SW480 (cell line): ENCODE data around the gene CD244.
"Not testable (repeated sequence)": the region's sequence is repeated elsewhere in the genome, so short reads cannot be mapped to it uniquely, and the experiment has no call there.

Experiments
- DNase-seq: peaks from one replicate; pipeline ENCODE4 v3.0.0-alpha.2; 2016; ENCODE audit warnings: low spot score

The CD244 gene

DNA sequence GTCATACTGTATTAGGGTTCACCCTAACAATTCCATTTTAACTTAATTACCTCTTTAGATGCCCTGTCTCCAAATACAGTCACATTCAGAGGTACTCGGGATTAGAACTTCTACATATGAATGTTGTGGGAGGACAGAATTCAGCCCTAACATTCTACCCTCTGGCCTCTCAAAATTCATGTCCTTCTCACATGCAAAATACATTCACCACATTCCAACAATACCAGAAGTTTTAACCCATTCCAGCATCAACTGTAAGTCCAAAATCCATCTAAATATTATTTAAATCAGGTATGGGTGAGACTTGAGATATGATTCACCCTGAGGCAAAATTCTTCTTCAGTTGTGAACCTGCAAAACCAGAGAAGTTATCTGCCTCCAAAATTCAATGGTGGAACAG lies 52.2 kb downstream of the CD244 start:
- DNase-seq: no peak

DNA sequence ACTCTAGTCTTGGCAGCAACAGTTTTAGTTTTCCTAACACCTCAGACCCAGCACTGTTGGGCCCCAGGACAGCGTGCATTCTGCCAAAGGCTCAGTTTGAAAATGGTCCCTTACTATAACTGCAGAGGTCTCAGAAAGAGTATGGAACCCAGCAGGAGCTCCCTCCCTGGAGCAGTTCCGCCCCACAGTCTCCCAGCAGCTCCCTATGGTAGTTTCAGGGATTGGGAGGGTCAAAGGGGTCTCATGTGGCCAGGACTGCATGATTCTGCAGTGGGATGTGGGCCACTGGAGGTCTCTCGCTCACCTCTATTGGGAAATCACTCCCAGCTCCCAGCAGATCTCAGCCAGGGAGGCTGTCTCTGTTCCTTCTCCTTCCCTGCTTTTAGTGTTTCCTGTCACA lies 54.4 kb downstream of the CD244 start:
- DNase-seq: no peak

DNA sequence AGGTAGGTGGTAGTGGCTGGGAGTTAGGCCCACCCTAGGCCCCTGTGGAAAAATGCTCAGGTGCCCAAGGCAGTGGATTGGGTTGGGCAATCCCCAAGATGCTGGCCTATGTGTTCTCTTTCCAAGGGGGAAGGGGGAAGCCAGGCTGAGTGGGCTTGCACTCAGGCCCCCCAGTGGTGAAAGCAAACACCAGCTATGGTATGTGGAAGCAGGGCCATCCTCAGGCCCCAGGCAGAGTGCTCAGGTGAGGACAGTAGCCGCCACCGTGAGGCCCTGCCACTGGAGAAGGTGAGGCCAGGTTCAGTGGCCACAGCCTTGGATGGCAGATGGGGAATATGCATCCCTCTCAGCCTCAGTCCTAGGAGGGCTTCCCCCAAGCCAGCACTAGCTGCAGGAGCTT lies 54.9 kb downstream of the CD244 start:
- no peak for DNase-seq

DNA sequence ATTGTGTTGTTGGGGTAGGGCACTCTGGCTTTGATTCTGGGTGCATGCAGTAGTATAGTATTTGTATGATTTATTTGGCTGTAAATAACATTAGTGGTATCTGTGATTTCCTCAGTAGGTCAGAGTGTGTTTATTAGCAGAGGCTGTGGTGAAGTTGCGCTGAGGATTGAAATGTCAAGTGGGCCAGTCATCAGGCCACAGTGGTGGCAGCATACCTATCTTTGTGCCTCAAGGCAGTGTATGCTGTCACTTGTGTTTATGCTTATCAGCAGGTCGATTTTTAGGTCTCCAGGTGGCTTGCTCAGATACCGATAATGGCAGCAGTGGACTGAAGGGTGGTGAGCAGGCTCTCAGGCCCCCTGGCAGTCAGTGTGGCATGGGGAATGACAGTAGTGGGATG lies 55.4 kb downstream of the CD244 start:
- no peak for DNase-seq

DNA sequence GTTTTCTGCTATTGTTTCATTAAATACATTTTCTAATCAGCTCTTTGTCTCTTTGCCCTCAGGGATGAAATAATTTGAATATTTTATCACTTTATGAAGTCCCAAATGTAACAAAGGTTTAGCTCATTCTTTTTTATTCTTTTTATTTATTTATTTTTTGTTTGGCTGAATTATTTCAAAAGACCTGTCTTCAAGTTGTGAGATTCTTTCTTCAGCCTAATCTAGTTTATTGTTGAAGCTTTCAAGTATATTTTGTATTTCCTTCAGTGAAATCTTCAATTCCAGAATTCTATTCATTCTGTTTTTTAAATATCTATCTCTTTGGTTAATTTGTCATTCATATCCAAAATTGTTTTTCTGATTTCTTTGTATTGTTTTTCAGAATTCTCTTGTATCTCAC lies 55.9 kb downstream of the CD244 start:
- DNase-seq: no peak

DNA sequence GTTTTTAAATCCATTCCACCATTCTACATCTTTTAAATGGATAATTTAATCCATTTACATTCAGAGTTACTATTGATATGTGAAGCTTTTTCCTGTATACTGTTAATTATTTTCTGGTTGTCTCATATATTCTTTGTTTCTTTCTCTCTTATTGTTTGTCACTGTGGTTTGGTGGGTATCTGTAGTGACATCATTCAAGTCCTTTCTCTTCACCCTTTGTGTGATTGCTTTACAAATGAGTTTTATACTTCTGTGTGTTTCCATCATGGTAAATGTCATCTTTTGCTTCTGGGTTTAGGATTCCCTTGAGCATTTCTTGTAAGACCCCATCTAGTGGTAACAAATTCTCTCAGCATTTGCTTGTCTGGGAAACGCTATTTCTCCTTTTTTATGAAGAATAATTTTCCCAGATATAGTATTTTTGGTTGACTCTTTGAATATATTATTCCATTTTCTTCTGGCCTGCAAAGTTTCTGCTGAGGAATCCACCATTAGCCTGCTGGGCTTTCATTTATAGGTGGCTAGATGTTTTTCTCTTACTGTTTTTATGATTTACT lies 56.5 kb downstream of the CD244 start:
- no peak for DNase-seq

DNA sequence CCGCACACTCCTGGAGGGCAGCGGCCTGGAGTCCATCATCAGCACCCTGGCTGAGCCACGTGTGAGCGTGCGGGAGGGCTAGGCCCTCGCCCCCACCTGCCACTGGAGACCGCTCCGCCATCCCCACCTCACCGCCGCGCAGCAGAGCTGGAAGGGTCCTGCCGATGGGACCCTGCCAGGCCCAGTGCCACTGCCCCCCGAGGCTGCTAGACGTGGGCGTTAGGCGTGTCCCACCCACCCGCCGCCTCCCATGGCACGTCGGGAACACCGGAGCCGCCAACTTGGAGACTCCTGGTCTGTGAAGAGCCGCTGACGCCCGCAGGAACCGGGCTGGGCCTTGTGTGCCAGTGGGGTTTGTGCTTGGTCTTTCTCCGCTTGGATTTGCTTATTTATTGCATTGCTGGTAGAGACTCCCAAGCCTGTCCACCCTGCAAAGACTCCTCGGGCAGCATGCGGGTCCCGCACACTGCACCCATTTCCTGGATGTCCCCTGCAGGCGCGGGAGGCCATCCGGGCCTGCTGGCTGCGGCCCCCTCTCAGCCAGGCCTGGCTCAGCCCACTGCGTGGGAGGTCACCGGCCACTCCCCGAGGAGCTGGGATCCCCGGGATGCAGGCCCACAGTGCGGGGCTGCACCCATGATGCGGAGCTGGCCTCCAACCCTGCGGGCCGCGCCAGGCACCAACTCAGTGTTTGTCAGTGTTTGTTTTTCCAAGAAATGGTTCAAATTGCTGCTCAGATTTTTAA lies 60.7 kb downstream of the CD244 start:
- DNase-seq: no peak

DNA sequence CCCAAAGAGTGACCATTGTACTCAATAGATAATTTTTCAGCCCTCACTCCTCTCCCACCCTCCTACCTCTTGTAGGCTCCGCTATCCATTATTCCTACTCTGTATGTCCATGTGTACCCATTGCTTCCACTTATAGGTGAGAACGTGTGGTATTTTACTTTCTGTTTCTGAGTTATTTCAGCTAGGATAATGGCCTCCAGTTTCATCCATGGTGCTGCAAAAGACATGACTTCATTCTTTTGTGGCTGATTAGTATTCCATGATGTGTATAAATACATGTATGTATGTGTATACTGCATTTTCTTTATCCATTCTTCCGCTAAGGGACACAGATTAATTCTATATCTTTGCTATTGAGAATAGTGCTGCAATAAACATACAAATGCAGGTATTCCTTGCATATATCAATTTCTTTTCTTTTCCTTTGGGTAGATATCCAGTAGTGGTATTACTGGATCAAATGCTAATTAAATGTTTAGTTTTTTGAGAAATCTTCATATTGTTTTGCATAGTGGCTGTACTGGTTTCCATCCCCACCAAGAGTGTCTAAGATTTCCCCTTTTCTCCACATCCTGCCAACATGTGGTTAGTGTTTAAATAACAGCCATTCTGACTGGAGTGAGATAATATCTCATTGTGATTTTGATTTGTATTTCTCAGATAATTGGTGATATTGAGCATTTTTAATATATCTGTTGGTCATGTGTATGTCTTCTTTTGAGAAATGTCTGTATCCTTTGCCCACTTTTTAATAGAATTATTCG lies 61.9 kb downstream of the CD244 start:
- DNase-seq: no peak

DNA sequence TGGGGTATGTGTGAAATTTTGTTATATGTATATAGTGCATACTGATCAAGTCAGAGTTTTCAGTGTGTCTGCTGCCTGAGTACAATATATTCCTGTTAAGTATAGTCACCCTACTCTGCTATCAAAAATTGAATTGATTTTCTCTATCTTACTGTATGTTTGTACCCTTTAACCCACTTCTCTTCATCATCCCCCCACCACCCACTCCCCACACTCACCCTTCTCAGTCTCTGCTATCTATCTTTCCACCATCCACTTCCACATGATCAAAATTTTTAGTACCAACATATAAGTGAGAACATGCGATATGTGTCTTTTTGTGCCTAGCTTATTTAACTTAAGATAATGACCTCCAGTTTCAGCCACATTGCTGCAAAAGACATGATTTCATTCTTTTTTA lies 62.5 kb downstream of the CD244 start:
- no peak for DNase-seq

DNA sequence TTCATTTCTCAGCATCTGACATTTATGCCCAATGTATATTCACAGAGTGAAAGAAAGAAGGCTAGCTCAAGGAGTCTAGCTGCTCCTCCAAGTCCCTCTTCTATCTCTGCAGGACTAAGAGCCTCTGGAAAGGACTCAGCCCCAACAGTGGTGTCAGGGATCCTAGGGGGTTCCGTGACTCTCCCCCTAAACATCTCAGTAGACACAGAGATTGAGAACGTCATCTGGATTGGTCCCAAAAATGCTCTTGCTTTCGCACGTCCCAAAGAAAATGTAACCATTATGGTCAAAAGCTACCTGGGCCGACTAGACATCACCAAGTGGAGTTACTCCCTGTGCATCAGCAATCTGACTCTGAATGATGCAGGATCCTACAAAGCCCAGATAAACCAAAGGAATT lies 63.0 kb downstream of the CD244 start:
- no peak for DNase-seq

DNA sequence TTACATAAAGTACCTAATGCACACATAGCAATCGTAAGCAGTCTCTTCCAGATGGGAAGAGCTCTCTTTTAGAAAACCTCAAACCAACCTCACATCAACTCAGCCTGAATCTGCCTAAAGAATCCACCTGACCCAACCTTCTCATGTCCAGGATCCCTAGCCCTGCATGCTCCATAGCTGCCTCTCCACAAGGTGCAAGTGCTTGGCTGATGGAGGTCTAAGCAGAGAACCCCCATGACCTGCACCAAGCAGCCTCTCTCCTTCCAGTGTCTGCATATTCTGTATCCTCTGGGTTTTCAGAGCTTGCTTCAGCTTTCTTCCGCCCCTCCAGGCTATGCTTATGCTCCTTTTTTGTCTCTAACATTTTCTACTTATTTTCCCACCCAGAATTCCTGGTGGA lies 64.2 kb downstream of the CD244 start:
- no peak for DNase-seq

DNA sequence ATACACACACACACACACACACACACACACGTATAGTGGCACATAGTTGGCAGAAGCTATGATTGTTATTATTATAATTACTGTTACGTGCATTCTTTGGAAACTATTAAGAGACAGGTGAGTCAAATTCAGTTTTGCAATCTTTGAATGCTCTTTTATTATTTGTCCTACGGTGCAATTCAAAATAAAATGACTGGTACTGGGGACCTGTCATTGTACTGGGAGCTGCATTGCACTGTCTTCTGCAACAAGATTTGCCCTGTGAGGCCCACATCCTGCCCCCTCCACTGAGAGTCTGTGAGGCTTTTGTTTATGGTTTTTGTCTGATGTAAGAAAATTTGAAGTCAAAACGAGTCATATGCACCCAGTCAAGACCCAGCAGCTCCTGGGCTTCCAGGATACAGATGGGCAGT lies 64.8 kb downstream of the CD244 start:
- no peak for DNase-seq

DNA sequence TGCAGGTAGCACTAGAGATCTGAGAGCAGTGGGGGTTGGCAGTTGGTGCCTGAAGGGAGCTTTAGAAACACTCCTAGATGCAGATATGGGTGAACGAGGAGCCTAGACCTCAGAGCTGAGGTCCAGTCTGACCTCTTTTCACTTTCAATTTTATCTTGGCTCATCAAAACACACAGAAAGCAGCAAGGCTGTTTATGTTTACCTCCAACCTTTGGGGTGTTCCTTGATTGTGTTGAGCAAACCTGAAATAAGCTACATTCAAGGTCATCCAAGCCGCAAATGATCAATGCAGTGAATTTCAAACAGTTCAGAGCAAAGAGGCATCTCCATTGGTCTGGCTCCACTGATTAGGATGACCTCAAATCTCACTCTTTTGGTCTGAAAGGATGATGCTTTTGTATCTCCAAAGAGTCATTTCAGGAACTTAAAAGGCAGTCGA lies 65.4 kb downstream of the CD244 start:
- DNase-seq: no peak

DNA sequence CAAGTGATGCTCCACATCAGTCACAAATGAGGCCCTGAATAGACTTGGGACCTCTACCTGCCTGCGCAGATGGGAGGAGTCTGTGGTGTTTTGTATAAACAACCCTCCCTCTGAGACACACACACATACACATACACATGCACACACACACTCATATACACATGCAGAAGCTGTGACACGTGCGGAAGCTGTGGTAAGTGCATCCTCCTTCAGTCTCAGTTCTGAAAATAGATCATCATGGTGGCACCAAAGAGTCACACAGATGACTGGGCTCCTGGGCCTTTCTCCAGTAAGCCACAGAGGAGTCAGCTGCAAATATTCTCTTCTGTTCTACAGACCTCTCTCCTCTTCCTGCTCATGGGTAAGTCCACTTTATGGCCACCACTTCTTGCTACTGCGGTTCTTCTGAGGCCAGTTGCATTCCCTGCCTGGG lies 66.7 kb downstream of the CD244 start, which contains the start of gene LY9:
Gene LY9, plus strand, starts transcription at position 224 of the 433 bp plus-strand sequence. Its CDS starts 14 bp downstream, at position 238.
- no peak for DNase-seq

DNA sequence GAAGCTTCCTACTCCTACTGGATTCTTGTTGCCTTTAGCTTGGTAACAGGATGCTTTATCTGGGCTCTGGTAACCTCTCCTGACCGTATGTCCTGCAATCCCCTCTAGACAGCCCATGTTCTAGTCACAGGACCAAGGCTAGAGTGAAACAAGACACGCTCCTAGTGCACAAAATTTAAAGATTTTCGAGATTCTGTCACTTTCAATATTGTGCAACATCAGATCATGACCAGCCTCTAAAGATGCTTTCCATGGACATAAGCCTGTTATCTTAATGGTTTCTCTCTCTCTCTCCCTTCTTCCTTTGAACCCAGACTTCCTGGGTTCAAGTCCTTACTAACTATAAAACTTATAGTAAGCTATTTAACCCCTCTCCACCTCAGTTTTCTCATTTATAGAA lies 68.3 kb downstream of the CD244 start:
- DNase-seq: no peak

DNA sequence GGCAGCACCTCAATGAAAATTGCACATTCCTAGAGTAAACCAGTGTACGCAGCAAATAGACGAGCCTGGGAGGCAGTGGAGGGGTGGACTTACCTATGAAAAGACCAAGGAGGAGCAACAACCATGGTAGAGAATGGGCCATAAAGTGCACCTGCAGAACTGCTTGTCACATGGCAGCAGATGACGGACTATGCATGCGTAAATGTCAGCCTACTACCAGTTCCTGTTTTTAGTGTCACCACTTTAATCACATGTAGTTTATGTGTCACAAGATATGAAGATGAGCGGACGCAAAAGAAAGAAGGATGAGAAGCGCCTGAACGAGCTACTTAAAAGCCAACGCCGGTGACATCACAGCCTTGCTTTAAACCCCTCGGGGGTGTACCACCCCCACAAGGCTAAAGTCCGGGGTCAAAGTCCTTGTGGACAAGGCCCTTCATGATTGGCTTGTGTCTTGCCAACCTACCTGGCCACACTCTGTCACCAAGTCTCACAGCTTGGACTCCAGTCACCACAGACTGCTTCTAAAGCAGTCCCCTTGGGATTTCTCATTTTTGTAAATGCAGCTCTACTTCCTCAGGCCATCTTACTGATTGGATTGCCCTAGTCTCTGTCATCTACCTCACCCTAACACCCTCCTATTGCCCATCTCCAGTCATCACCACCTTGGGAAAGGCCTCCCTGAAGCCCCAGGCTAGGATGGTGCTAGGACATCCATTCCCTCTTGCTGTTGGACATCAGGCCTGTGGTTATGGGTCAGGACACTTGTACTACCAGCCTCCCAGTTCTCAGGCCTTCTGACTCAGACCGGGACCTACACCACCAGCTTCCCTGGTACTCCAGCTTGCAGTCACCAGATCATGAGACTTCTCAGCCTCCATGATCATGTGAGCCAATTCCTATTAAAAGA lies 72.7 kb downstream of the CD244 start:
- DNase-seq: no peak

DNA sequence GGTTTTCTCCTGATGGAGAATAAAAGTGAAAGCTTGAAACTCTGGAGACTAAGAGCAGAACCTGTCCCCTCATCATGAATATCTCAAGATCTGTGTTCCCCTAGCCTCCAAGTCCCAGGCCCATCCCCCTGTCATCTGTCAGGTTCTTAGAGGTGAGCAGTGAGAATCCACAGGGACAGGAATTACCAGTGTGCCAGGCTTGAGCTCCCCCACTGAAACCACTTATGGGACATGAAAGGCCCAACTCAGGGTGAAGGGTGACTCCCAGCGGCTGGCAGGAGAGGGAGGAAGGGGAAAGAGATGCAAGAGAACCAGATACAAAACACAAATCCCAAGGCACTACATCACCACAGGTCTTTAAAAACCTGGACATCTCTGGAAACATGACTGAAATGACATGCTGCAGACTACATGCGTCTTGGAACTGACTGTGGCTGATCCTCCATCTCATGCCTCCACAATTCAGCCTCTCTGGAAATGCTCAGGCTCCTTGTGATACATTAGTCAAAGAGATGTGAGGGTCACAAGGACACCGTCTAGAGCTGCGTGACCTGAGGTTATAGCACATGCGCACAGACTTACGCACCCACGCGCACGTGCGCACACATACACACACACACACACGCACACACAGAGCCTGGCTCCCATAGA lies 73.5 kb downstream of the CD244 start:
- DNase-seq: no peak

DNA sequence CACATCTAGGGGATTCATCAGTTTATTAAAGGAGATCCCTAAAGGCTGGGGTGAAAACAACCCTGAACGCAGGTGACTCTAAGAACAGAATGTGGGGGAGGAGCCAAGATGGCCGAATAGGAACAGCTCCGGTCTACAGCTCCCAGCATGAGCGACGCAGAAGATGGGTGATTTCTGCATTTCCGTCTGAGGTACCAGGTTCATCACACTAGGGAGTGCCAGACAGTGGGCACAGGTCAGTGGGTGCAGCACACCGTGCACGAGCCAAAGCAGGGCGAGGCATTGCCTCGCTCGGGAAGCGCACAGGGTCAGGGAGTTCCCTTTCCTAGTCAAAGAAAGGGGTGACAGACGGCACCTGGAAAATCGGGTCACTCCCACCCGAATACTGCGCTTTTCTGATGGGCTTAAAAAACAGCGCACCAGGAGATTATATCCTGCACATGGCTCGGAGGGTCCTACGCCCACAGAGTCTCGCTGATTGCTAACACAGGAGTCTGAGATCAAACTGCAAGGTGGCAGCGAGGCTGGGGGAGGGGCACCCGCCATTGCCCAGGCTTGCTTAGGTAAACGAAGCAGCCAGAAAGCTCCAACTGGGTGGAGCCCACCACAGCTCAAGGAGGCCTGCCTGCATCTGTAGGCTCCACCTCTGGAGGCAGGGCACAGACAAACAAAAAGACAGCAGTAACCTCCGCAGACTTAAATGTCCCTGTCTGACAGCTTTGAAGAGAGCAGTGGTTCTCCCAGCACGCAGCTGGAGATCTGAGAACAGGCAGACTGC lies 79.5 kb downstream of the CD244 start:
- not testable (repeated sequence) for DNase-seq

DNA sequence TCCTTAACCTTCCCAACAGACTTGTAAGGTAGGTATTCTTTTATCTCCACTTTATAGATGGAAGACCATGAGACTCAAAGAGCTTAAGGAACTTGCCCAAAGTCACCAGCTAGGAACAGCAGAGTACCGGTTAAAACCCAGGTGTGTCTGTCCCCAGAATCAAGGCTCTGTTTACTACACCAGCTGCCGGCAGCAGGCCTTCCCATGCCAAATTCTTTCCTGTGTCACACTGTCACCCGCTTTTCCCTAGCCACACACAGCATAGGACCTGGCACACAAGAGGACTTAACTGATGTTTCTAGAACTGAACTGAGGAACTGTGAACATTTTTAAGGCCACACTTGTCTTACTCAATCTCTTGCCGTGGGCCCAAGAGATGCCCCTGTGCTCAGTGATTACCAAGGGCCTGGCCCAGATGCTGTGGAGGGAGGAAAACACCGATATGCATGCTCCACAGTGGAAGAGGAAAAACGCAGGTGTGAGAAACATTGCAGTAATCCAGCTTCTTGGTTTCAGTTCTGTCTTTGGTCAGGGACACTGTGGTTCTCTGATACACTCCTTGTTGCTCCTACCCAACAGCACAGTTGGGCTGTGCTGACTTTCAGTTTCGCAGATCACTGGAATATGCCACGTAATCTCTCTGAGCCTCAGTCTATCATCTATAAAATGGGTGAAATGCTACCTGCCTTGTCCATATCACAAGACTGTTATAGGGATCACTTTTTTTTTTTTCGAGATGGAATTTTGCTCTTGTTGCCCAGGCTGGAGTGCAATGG lies 80.6 kb downstream of the CD244 start:
- no peak for DNase-seq

DNA sequence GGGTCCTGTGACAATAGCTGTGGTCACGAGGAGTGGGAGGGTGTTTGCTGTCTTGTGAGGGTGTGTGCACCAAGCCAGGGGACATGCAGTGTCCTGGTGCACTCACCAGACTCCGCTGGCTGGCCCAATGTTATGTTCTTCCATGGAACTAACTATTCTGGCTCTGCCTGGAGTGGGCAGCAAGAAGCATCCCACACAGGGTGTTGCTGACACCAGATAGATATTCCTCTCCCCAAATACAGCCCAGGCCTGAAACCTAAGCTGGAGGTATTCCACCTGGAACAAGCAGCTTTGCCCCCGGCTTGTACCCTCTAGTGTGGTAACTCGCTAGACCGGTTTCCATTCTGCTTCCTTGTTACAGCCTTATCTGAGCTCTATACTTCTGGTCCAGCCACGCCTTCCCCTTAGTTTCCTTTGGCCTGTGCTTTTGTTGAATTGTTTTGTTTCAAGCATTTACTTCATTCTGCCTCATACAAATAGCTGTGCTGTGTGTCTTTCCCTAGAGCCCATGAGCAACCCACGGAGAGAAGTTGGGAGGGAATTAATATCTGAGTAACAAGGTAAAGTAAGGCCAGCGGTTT lies 81.4 kb downstream of the CD244 start:
- DNase-seq: no peak
